HEK293T (cell line): Measurements from ENCODE around the gene GIGYF2.

ENCODE experiments used
- BHLHE40 ChIP-seq: fragments of 450-650 bp; IDR thresholded peaks from 2 replicates; pipeline ENCODE4 v1.6.1; 2016; ENCODE audit warnings: mild to moderate bottlenecking, moderate library complexity, borderline replicate concordance
- CTBP1 ChIP-seq: fragments of 450-650 bp; IDR thresholded peaks from 2 replicates; pipeline ENCODE4 v1.6.1; 2016; ENCODE audit warnings: borderline replicate concordance
- ELF4 ChIP-seq: fragments of 450-650 bp; IDR thresholded peaks from 2 replicates; pipeline ENCODE4 v1.6.1; 2017; ENCODE audit warnings: antibody characterized with exemption
- FOXA1 ChIP-seq: fragments of 450-650 bp; IDR thresholded peaks from 2 replicates; pipeline ENCODE4 v1.6.1; 2016; ENCODE audit warnings: mild to moderate bottlenecking
- FOXK2 ChIP-seq: fragments of 450-650 bp; IDR thresholded peaks from 2 replicates; pipeline ENCODE4 v1.6.1; 2016; ENCODE audit warnings: mild to moderate bottlenecking
- L3MBTL2 ChIP-seq: fragments of 450-650 bp; conservative IDR thresholded peaks from 2 replicates; pipeline ENCODE4 v1.6.1; 2016; ENCODE audit warnings: mild to moderate bottlenecking
- SP1 ChIP-seq: fragments of 450-650 bp; IDR thresholded peaks from 2 replicates; pipeline ENCODE4 v1.6.1; 2017
- SUZ12 ChIP-seq: fragments of 450-650 bp; IDR thresholded peaks from 2 replicates; pipeline ENCODE4 v1.6.1; 2016; ENCODE audit warnings: mild to moderate bottlenecking

DNA sequence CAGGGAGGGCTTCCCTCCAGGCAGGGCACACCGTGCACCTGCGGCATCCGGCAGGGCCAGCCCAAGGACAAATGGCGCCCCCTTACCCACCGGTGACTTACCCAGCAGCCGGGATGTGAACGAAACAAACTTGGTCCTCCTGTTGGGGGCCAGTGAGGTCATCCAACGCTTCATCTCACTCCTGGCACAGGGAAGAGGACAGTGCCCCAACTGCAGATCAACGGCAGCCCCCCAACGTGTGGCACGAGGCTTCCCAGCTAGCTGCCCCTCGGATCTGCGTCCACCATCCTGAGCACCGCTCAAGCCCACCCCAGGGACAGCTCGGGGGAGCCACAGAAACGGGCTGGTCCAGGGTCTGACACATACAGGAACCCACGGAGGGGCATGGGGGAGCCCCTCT lies 185.0 kb downstream of the GIGYF2 start:
- no peak for TF ChIP-seq BHLHE40
- TF ChIP-seq SUZ12: no peak
- TF ChIP-seq FOXA1: no peak
- no peak for TF ChIP-seq CTBP1
- no peak for TF ChIP-seq L3MBTL2
- no peak for TF ChIP-seq ELF4
- TF ChIP-seq SP1: no peak
- no peak for TF ChIP-seq FOXK2
